Measurements from ENCODE around the gene GIPR.

GRCh38 chr19:45676851-45677263, 8.8 kb downstream of the GIPR start:
- TF ChIP-seq ZNF274 (IDR thresholded peaks at IDR 0.05; ENCODE audit: low read depth, low read length) (no peak), YY1 (IDR thresholded peaks at IDR 0.05; ENCODE audit: insufficient read depth, insufficient read length) (no peak)
